ENCODE measurements around the gene TNNI3K. TPM values are rescaled to one million over a fixed set of nuclear protein-coding genes. Genes with fewer than 3 reads are reported as not detected.

TNNI3K gene
- total RNA-seq, 4 donors from 2014 or later: 0.73 to 2.0 TPM; not detected in 2

DNA sequence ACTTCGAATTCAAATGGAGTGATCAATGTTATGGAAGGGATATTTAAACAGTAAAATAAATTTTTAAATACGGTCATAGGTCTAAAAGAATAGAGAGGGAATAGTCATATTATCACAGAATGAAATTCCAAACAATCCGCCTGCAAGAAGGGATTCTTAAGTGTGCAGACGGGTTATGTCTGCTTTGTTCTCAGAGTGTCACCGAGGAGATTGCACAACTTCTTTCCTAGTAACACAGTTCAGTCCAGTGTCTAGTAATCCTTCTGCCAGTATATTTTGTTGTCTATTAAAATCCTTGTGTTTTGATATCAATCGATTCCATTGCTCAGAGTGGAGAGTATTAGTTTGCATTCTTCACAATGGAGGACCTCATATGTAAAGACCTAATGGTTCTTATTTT is 228.8 kb downstream of the TNNI3K start:
- WGBS, 2 donors: 65 to 74% methylated on average over 6 of the region's 6 CpGs
- intact Hi-C loops (cut with DNase I): no loop called here
- DNase-seq: no peak
- H3K27ac ChIP-seq: no peak overlapping the region
- H3K36me3 ChIP-seq: no peaks in the 10 kb centered on the region
- no peaks in the 10 kb centered on the region for H3K9me3 ChIP-seq
- no peak overlapping the region for H3K4me3 ChIP-seq (replicated peaks in 1 of 3)
- no peaks in the 10 kb centered on the region for H3K4me1 ChIP-seq
- no peaks in the 10 kb centered on the region for H3K27me3 ChIP-seq
- TF ChIP-seq POLR2A (IDR thresholded peaks at IDR 0.05): no peak
- TF ChIP-seq, protein P1, sequence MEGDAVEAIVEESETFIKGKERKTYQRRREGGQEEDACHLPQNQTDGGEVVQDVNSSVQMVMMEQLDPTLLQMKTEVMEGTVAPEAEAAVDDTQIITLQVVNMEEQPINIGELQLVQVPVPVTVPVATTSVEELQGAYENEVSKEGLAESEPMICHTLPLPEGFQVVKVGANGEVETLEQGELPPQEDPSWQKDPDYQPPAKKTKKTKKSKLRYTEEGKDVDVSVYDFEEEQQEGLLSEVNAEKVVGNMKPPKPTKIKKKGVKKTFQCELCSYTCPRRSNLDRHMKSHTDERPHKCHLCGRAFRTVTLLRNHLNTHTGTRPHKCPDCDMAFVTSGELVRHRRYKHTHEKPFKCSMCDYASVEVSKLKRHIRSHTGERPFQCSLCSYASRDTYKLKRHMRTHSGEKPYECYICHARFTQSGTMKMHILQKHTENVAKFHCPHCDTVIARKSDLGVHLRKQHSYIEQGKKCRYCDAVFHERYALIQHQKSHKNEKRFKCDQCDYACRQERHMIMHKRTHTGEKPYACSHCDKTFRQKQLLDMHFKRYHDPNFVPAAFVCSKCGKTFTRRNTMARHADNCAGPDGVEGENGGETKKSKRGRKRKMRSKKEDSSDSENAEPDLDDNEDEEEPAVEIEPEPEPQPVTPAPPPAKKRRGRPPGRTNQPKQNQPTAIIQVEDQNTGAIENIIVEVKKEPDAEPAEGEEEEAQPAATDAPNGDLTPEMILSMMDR (IDR thresholded peaks at IDR 0.05): no peak

DNA sequence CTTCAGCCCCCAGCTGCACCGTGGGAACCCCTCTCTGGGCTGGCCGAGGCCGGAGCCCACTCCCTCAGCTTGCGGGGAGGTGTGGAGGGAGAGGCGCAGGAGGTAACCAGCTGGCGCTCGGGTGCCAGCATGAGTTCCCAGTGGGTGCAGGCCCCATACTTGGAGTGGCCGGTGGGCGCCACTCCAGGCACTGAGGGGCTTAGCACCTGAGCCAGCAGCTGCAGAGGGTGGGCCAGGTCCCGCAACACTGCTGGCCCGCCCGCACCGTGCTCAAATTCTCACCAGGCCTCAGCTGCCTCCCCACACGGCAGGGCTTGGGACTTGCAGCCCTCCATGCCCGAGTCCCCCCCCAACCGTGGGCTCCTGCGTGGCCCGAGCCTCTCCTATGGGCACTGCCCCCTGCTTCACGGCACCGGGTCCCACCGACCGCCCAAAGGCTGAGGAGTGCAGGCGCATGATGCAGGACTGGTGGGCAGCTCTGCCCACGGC is 230.1 kb downstream of the TNNI3K start:
- H3K36me3 ChIP-seq: no peaks in the 10 kb centered on the region
- H3K9me3 ChIP-seq: no peaks in the 10 kb centered on the region
- H3K27me3 ChIP-seq: no peaks in the 10 kb centered on the region
- intact Hi-C loops (cut with DNase I): no loop called here
- no peak for TF ChIP-seq POLR2A (IDR thresholded peaks at IDR 0.05)
- TF ChIP-seq, protein P1 (IDR thresholded peaks at IDR 0.05): no peak
- 97 to 98% methylated on average over 16 to 17 of the region's 24 CpGs for WGBS, 2 donors
- no peak overlapping the region for H3K27ac ChIP-seq
- DNase-seq: no peak
- H3K4me3 ChIP-seq (replicated peaks in 1 of 3): no peak overlapping the region
- H3K4me1 ChIP-seq: no peaks in the 10 kb centered on the region

DNA sequence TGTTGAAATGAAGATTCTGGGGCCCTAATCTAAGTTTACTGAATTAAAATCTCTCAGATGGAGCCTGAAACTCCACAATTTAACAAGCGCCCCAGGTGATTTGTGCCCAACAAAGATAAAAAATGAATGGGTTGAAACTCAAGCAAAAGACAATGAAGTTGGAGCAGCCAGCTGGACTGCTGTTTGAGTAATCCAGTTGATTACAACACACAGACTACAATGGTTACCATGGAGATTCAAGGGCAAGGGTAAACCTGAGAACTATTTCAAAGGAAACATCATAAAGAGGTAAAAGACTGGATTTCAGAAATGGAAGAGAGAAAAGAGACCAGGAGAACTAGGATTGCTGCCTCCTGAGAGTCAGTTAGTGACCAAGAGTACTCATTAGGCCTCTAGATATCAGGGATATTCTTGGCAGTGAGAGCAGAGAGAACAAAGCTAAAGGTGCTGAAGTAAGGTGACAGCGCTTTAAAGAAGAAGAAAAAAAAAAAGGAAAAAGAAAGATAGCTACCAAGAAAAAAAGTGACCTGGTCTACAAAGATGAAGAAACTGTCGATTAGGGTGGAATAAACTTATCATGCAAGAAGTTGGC is 232.7 kb downstream of the TNNI3K start:
- Histone ChIP-seq H3K27me3 (no peaks in the 10 kb centered on the region), H3K9me3 (no peaks in the 10 kb centered on the region), H3K4me1 (no peaks in the 10 kb centered on the region), H3K27ac (no peak overlapping the region), H3K4me3 (replicated peaks in 1 of 3) (no peak overlapping the region), H3K36me3 (no peaks in the 10 kb centered on the region)
- DNase-seq: no peak
- WGBS, 2 donors: 80 to 84% methylated on average over 3 of the region's 3 CpGs
- intact Hi-C loops (cut with DNase I): no loop called here
- TF ChIP-seq, protein P1 (IDR thresholded peaks at IDR 0.05): no peak
- TF ChIP-seq POLR2A (IDR thresholded peaks at IDR 0.05): no peak

DNA sequence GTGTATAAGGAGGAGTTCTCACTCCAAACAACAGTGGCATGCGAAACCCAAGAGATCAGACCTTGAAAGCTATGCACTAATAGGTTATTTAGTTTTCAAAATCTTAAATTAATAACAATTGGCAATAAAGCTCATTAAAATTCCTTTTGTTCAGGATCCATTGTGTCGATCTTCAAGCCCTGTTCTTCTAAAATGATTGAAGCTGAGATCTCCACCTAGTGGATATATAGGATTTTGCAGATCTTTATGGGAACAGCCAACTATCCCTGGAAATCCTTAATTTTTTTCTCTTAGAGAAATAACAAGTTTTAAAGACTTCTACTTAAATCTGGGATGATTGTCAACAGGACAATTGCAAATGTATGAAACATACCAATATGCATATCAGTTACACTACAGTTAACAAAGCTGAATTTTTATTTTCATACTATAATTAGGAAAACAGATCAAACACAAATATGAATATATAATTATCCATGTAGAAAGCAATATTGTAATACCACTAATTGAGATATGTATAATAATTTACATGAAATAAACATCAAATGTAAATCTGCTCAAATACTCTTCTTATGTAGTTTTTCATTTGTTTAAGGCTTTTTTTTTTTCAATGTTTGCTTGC is 233.9 kb downstream of the TNNI3K start:
- Histone ChIP-seq H3K9me3 (no peaks in the 10 kb centered on the region), H3K36me3 (no peaks in the 10 kb centered on the region), H3K4me3 (replicated peaks in 1 of 3) (no peak overlapping the region), H3K4me1 (no peaks in the 10 kb centered on the region), H3K27ac (no peak overlapping the region), H3K27me3 (no peaks in the 10 kb centered on the region)
- no peak for DNase-seq
- intact Hi-C loops (cut with DNase I): no loop called here
- TF ChIP-seq POLR2A (IDR thresholded peaks at IDR 0.05): no peak
- TF ChIP-seq, protein P1 (IDR thresholded peaks at IDR 0.05): peak; percentile 8 to 70 (median 48)
- WGBS, 2 donors: 13 to 15% methylated on average over 2 of the region's 2 CpGs

DNA sequence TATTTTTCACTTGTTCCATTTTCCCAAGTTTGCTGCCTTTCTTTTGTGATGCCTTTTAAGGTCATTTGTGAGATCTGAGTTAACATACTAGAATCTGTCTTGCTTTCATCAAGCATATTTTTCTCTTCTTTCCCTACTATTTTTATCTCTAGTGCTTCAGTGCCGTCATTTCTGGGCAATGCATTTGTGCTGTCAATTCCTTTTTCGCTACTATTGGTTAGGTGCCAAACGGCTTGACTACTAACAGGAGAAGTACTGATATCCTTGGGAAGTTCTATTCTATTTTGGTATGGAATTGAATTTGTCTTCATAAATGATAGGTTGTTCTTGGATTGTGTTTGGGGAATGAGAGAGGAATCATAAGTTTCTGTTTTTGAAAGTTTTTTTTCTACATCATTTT is 235.1 kb downstream of the TNNI3K start:
- H3K4me3 ChIP-seq (replicated peaks in 1 of 3): no peak overlapping the region
- 66 to 82% methylated on average over 3 of the region's 3 CpGs for WGBS, 2 donors
- TF ChIP-seq, protein P1 (IDR thresholded peaks at IDR 0.05): no peak
- TF ChIP-seq POLR2A (IDR thresholded peaks at IDR 0.05): no peak
- H3K9me3 ChIP-seq: no peaks in the 10 kb centered on the region
- no peak for DNase-seq
- intact Hi-C loops (cut with DNase I): no loop called here
- H3K27ac ChIP-seq: no peak overlapping the region
- H3K27me3 ChIP-seq: no peaks in the 10 kb centered on the region
- H3K36me3 ChIP-seq: no peaks in the 10 kb centered on the region
- no peaks in the 10 kb centered on the region for H3K4me1 ChIP-seq

All from thyroid gland (tissue), 4 donors.